IMR-90 (cell line): Measurements from ENCODE around the gene FOXP1. TPM values are rescaled to one million over a fixed set of nuclear protein-coding genes. Genes with fewer than 3 reads are reported as not detected.

Experiments used
- ATAC-seq: fragments of 200-7000 bp; cut with Tn5 transposase; 2 replicates; pipeline ENCODE4 v1.9.1; 2020; ENCODE audit warnings: low read depth, mild to moderate bottlenecking, moderate library complexity
- BruUV-seq: library from RNA; stranded (reverse); fragments of 400-500 nt; replicated peaks from 2 replicates; lab custom pipeline; 2021; lab: Mats Ljungman, UMichigan
- CTCF ChIA-PET: fragments of 300-600 bp; formaldehyde crosslinking; extraction: SDS; loops from one replicate; lab custom pipeline; 2021; ENCODE audit warnings: antibody characterized with exemption; lab: Yijun Ruan, JAX
- POLR2A ChIA-PET: fragments of 300-600 bp; sonication (Branson Sonifier 250); formaldehyde crosslinking; loops from one replicate; lab custom pipeline; 2022; ENCODE audit warnings: antibody characterized with exemption; ENCODE audit not compliant: unreplicated experiment; lab: Charles Lee
- DNase-seq: peaks from one replicate; pipeline ENCODE4 v3.0.0; 2013
- H2AFZ ChIP-seq: replicated peaks from 2 replicates; pipeline ENCODE3; 2013; ENCODE audit warnings: low read length, mild to moderate bottlenecking; ENCODE audit not compliant: poor library complexity
- H2AK5ac ChIP-seq: 2 replicates; pipeline ENCODE4 v1.6.1; 2013; ENCODE audit warnings: low read depth, low read length, inconsistent platforms
- H2AK9ac ChIP-seq: replicated peaks from 2 replicates; pipeline ENCODE3; 2013; ENCODE audit warnings: mild to moderate bottlenecking, low read depth, low read length, moderate library complexity; ENCODE audit not compliant: poor library complexity
- H2BK120ac ChIP-seq: 2 replicates; pipeline ENCODE4 v1.6.1; 2013; ENCODE audit warnings: low read depth, low read length, inconsistent platforms
- H2BK15ac ChIP-seq: 3 replicates; pipeline ENCODE4 v1.6.1; 2013; ENCODE audit warnings: low read depth, low read length, inconsistent platforms
- H2BK20ac ChIP-seq: 2 replicates; pipeline ENCODE4 v1.6.1; 2013; ENCODE audit warnings: low read depth, mild to moderate bottlenecking, inconsistent platforms, low read length, moderate library complexity
- H2BK5ac ChIP-seq: 2 replicates; pipeline ENCODE4 v1.6.1; 2013; ENCODE audit warnings: mild to moderate bottlenecking, low read depth, low read length, inconsistent platforms; ENCODE audit not compliant: poor library complexity, severe bottlenecking
- H3K14ac ChIP-seq: replicated peaks from 2 replicates; pipeline ENCODE4 v1.6.1; 2013; ENCODE audit warnings: low read depth, low read length, inconsistent platforms
- H3K18ac ChIP-seq: 2 replicates; pipeline ENCODE4 v1.6.1; 2013; ENCODE audit warnings: low read depth, low read length, control low read depth
- H3K23ac ChIP-seq: 2 replicates; pipeline ENCODE4 v1.6.1; 2013; ENCODE audit warnings: low read depth, low read length, inconsistent platforms
- H3K27ac ChIP-seq: 2 replicates; pipeline ENCODE4 v1.5.1; 2013; ENCODE audit warnings: mild to moderate bottlenecking, control low read depth, low read length; ENCODE audit not compliant: insufficient read depth
- H3K27me3 ChIP-seq: 2 replicates; pipeline ENCODE4 v1.6.1; 2013; ENCODE audit warnings: low read length; ENCODE audit not compliant: control insufficient read depth, insufficient read depth
- H3K36me3 ChIP-seq: 2 replicates; pipeline ENCODE4 v1.6.1; 2013; ENCODE audit warnings: low read length, mixed read lengths; ENCODE audit not compliant: control insufficient read depth, insufficient read depth
- H3K4ac ChIP-seq: 2 replicates; pipeline ENCODE4 v1.6.1; 2013; ENCODE audit warnings: low read depth, low read length, inconsistent platforms
- H3K4me1 ChIP-seq: 2 replicates; pipeline ENCODE4 v1.6.1; 2013; ENCODE audit warnings: low read length, mixed read lengths; ENCODE audit not compliant: control insufficient read depth, insufficient read depth
- H3K4me2 ChIP-seq: 2 replicates; pipeline ENCODE4 v1.6.1; 2013; ENCODE audit warnings: low read depth, mild to moderate bottlenecking, control low read depth, low read length, moderate library complexity
- H3K4me3 ChIP-seq: 2 replicates; pipeline ENCODE4 v1.5.1; 2013; ENCODE audit warnings: low read depth, mild to moderate bottlenecking, control low read depth, low read length, moderate library complexity; ENCODE audit not compliant: insufficient read depth
- H3K56ac ChIP-seq: 2 replicates; pipeline ENCODE4 v1.6.1; 2013; ENCODE audit warnings: low read length, inconsistent platforms; ENCODE audit not compliant: insufficient read depth; ENCODE audit errors: extremely low read depth
- H3K79me1 ChIP-seq, 2 experiments: 2 replicates each; pipeline ENCODE4 v1.6.1; 2013; ENCODE audit warnings: low read length in 2 of 2, inconsistent platforms in 1 of 2, low read depth in 1 of 2
- H3K9ac ChIP-seq: 2 replicates; pipeline ENCODE4 v1.6.1; 2013; ENCODE audit warnings: low read depth, low read length, control low read depth
- H3K9me1 ChIP-seq: 2 replicates; pipeline ENCODE4 v1.6.1; 2013; ENCODE audit warnings: low read length, inconsistent platforms; ENCODE audit not compliant: insufficient read depth
- H3K9me3 ChIP-seq: 2 replicates; pipeline ENCODE4 v1.6.1; 2013; ENCODE audit warnings: low read length; ENCODE audit not compliant: control insufficient read depth, insufficient read depth
- H4K20me1 ChIP-seq: 2 replicates; pipeline ENCODE4 v1.6.1; 2013; ENCODE audit warnings: low read length, inconsistent platforms; ENCODE audit not compliant: insufficient read depth
- H4K5ac ChIP-seq: 2 replicates; pipeline ENCODE4 v1.6.1; 2013; ENCODE audit warnings: mild to moderate bottlenecking, low read depth, low read length, control low read depth
- H4K8ac ChIP-seq, 2 experiments: 2 replicates each; pipeline ENCODE4 v1.6.1; 2013; ENCODE audit warnings: low read depth in 2 of 2, low read length in 2 of 2, control low read depth in 1 of 2, inconsistent platforms in 1 of 2
- H4K91ac ChIP-seq: 2 replicates; pipeline ENCODE4 v1.6.1; 2013; ENCODE audit warnings: low read depth, low read length, inconsistent platforms; ENCODE audit not compliant: insufficient read depth
- BHLHE40 ChIP-seq: fragments of 150-350 bp; IDR thresholded peaks from 2 replicates; pipeline ENCODE4 v1.6.1; 2016; ENCODE audit warnings: mild to moderate bottlenecking, low read depth, low read length
- CEBPB ChIP-seq: IDR thresholded peaks from 2 replicates; pipeline ENCODE4 v1.6.1; 2012; ENCODE audit warnings: low read depth, low read length, improper control_type of control experiment
- CHD1 ChIP-seq: IDR thresholded peaks from 2 replicates; pipeline ENCODE4 v1.6.1; 2012; ENCODE audit warnings: low read depth, low read length, improper control_type of control experiment
- CTCF ChIP-seq: conservative IDR thresholded peaks from 2 replicates; pipeline ENCODE4 v1.5.1; 2012; ENCODE audit warnings: mild to moderate bottlenecking, low read depth, low read length, improper control_type of control experiment
- ELK1 ChIP-seq: fragments of 150-350 bp; IDR thresholded peaks from 2 replicates; pipeline ENCODE4 v1.6.1; 2016; ENCODE audit warnings: low read depth, mild to moderate bottlenecking, low read length, moderate library complexity, borderline replicate concordance
- FOS ChIP-seq: fragments of 150-350 bp; IDR thresholded peaks from 2 replicates; pipeline ENCODE4 v1.6.1; 2016; ENCODE audit warnings: low read depth, low read length
- MAFK ChIP-seq: IDR thresholded peaks from 2 replicates; pipeline ENCODE4 v1.6.1; 2012; ENCODE audit warnings: low read depth, low read length, improper control_type of control experiment
- MAZ ChIP-seq: IDR thresholded peaks from 2 replicates; pipeline ENCODE4 v1.6.1; 2012; ENCODE audit warnings: low read depth, mild to moderate bottlenecking, low read length, improper control_type of control experiment, moderate library complexity, borderline replicate concordance
- MXI1 ChIP-seq: IDR thresholded peaks from 2 replicates; pipeline ENCODE4 v1.6.1; 2012; ENCODE audit warnings: low read depth, mild to moderate bottlenecking, low read length, moderate library complexity, borderline replicate concordance
- NFE2L2 ChIP-seq: fragments of 150-350 bp; IDR thresholded peaks from 2 replicates; pipeline ENCODE4 v1.6.1; 2016; ENCODE audit warnings: low read depth, mild to moderate bottlenecking, low read length
- POLR2A ChIP-seq: IDR thresholded peaks from 2 replicates; pipeline ENCODE4 v1.6.1; 2012; ENCODE audit warnings: mild to moderate bottlenecking, low read depth, low read length
- RAD21 ChIP-seq: IDR thresholded peaks from 2 replicates; pipeline ENCODE4 v1.6.1; 2012; ENCODE audit warnings: low read length, improper control_type of control experiment
- RCOR1 ChIP-seq: IDR thresholded peaks from 2 replicates; pipeline ENCODE4 v1.6.1; 2012; ENCODE audit warnings: mild to moderate bottlenecking, low read length, improper control_type of control experiment; ENCODE audit not compliant: insufficient replicate concordance
- RFX5 ChIP-seq: IDR thresholded peaks from 2 replicates; pipeline ENCODE4 v1.8.0; 2012; ENCODE audit warnings: low read depth, mild to moderate bottlenecking, low read length, moderate library complexity
- SMC3 ChIP-seq: fragments of 150-350 bp; IDR thresholded peaks from 2 replicates; pipeline ENCODE4 v1.6.1; 2016; ENCODE audit warnings: low read depth, mild to moderate bottlenecking, antibody characterized with exemption, low read length, moderate library complexity
- USF2 ChIP-seq: fragments of 150-350 bp; IDR thresholded peaks from 2 replicates; pipeline ENCODE4 v1.6.1; 2017; ENCODE audit warnings: mild to moderate bottlenecking, antibody characterized with exemption, low read length, low read depth
- WGBS, 2 experiments: methylation state at CpG; one replicate each; pipeline versions ENCODE4 v1.1.5 to v1.1.7; 2013; ENCODE audit warnings: missing lambda C conversion rate in 2 of 2; ENCODE audit not compliant: insufficient read length in 1 of 2; ENCODE audit errors: extremely low coverage in 2 of 2; 5-methylcytosine and 5-hydroxymethylcytosine counted together
- dilution Hi-C: fragments of 300-500 bp; cut with HindIII; formaldehyde crosslinking; loops from one replicate; pipeline ENCODE4 v1.14.3; 2018; ENCODE audit warnings: low sequenced_read_pairs; ENCODE audit not compliant: unreplicated experiment
- in situ Hi-C: fragments of 300-500 bp; cut with MboI; formaldehyde crosslinking; loops from 3 replicates; pipeline ENCODE4 v1.14.3; 2019; ENCODE audit warnings: low sequenced_read_pairs, inconsistent platforms, mixed read lengths
- intact Hi-C: fragments of 100-400 bp; cut with micrococcal nuclease; formaldehyde crosslinking; loops from 2 replicates; pipeline ENCODE4 v1.10.0; 2022
- polyA plus RNA-seq, 3 experiments: library from polyadenylated mRNA; depleted of rRNA; stranded (reverse); fragments of >200 nt; gene quantifications; 2 replicates each; pipeline ENCODE4 v1.2.3, GENCODE V29; 2012; ENCODE audit warnings: low replicate concordance in 1 of 3
- total RNA-seq: library from RNA; depleted of rRNA; stranded (reverse); fragments of >200 nt; gene quantifications from 2 replicates; pipeline ENCODE4 v1.2.3, GENCODE V29; 2012

The FOXP1 gene
- total and polyA plus RNA-seq, 2 of the 4 experiments (the other 2 are of a cell fraction): 37.0 to 132 TPM

- Histone ChIP-seq H3K27me3 (no peaks in the 10 kb centered on the region), H3K23ac (no peak overlapping the region), H3K9me1 (peaks cover 7% of the 10 kb centered on the region; the same call in 1 of the 2 replicates), H4K8ac (no peak overlapping the region), H3K4me1 (no peaks in the 10 kb centered on the region), H3K4me2 (no peak overlapping the region), H3K9me3 (no peaks in the 10 kb centered on the region), H3K4me3 (no peak overlapping the region), H4K5ac (no peak overlapping the region), H3K4ac (no peak overlapping the region), H3K79me1 (peaks cover 3 to 19% of the 10 kb centered on the region in 2 experiments; a peak in 2 of 4 replicates), H2AFZ (no peak overlapping the region), H3K56ac (no peak overlapping the region), H2BK15ac (no peak overlapping the region), H4K91ac (no peak overlapping the region), H3K14ac (no peak overlapping the region), H2AK9ac (no peak overlapping the region), H4K20me1 (no peaks in the 10 kb centered on the region), H2BK20ac (no peak overlapping the region), H3K27ac (no peak overlapping the region), H3K9ac (no peak overlapping the region), H2BK5ac (no peak overlapping the region), H2AK5ac (no peak overlapping the region), H3K36me3 (no peaks in the 10 kb centered on the region), H2BK120ac (no peak overlapping the region), H3K18ac (no peak overlapping the region)
- dilution Hi-C loops (no loop called here), in situ Hi-C loops (no loop called here), intact Hi-C loops (no loop called here)
- ChIA-PET CTCF (interaction anchor here (0.6 to 0.9 kb wide), 2 partner anchors 37 to 240 kb away, joined by 3 to 5 read pairs; no protein-coding TSS in a partner anchor), POLR2A (no interaction called here)
- TF ChIP-seq NFE2L2 (no peak), USF2 (no peak), RCOR1 (no peak), RAD21 (no peak), MXI1 (no peak), RFX5 (no peak), CTCF (no peak), MAZ (no peak), CHD1 (no peak), ELK1 (no peak), FOS (no peak), POLR2A (no peak), CEBPB (no peak), BHLHE40 (no peak), MAFK (no peak), SMC3 (no peak)
- WGBS, 2 experiments: no CpG with 5 or more reads among the region's 4 CpGs
- ATAC-seq (no peak), DNase-seq (no peak)
- BruUV-seq: no TSS peak
Measured at GRCh38 chr3:71360180-71360579, 223.3 kb downstream of the FOXP1 start.
